A549 (cell line): Measurements from ENCODE around the gene OPCML. TPM values are rescaled to one million over a fixed set of nuclear protein-coding genes. Genes with fewer than 3 reads are reported as not detected.

ENCODE experiments used
- ATAC-seq, 2 experiments: fragments of 200-7000 bp in 1 of 2; fragments of >200 bp in 1 of 2; cut with Nextera tagmentation in 1 of 2; cut with Tn5 transposase in 1 of 2; 3 replicates each; pipeline versions ENCODE4 v1.8.0 to v1.9.1; 2018 to 2020; ENCODE audit warnings: mild to moderate bottlenecking in 1 of 2, moderate library complexity in 1 of 2
- CTCF ChIA-PET: fragments of 300-600 bp; sonication (Branson Sonifier 250); formaldehyde crosslinking; extraction: SDS; loops from one replicate; lab custom pipeline; 2021; ENCODE audit warnings: antibody characterized with exemption, inconsistent platforms; lab: Yijun Ruan, JAX
- POLR2A ChIA-PET: fragments of 350-600 bp; formaldehyde crosslinking; extraction: SDS; loops from one replicate; lab custom pipeline; 2021; ENCODE audit warnings: antibody characterized with exemption, inconsistent platforms; lab: Yijun Ruan, JAX
- DNase-seq, 2 experiments: peaks; one replicate each; pipeline versions ENCODE4 v3.0.0 to v3.0.0-alpha.2; 2011 to 2016; ENCODE audit warnings: low read depth in 1 of 2, low spot score in 1 of 2
- FAIRE-seq: peaks from 2 replicates; lab custom pipeline; 2011; peaks lifted over from hg19 to GRCh38; lab: Jason Lieb, UNC
- H3K27ac ChIP-seq, 2 experiments: fragments of >200 bp; sonication (Bioruptor Twin); formaldehyde crosslinking; 3 replicates each; pipeline ENCODE4 v1.5.1; 2016 to 2017
- H3K4me1 ChIP-seq: fragments of >200 bp; sonication (Bioruptor Twin); formaldehyde crosslinking; 3 replicates; pipeline ENCODE4 v1.6.1; 2016
- H3K4me2 ChIP-seq: fragments of >200 bp; sonication (Bioruptor Twin); formaldehyde crosslinking; 3 replicates; pipeline ENCODE4 v1.6.1; 2016
- H3K4me3 ChIP-seq: fragments of >200 bp; sonication (Bioruptor Twin); formaldehyde crosslinking; 3 replicates; pipeline ENCODE4 v1.5.1; 2016
- H3K9me3 ChIP-seq: fragments of >200 bp; sonication (Bioruptor Twin); formaldehyde crosslinking; 3 replicates; pipeline ENCODE4 v1.6.1; 2016
- BCL3 ChIP-seq: fragments of >200 bp; sonication (Bioruptor Twin); formaldehyde crosslinking; IDR thresholded peaks from 3 replicates; pipeline ENCODE4 v1.6.1; 2016
- BHLHE40 ChIP-seq: IDR thresholded peaks from 2 replicates; pipeline ENCODE4 v1.6.1; 2012; ENCODE audit warnings: low read depth, low read length, inconsistent platforms
- CBX2 ChIP-seq: fragments of 200-600 bp; sonication (generic); IDR thresholded peaks from 2 replicates; pipeline ENCODE4 v1.6.1; 2016; ENCODE audit warnings: low read depth, mild to moderate bottlenecking, borderline replicate concordance
- CBX8 ChIP-seq: fragments of 200-600 bp; sonication (generic); IDR thresholded peaks from 2 replicates; pipeline ENCODE4 v1.6.1; 2016
- CHD2 ChIP-seq: fragments of 150-350 bp; IDR thresholded peaks from 2 replicates; pipeline ENCODE4 v1.6.1; 2014; ENCODE audit warnings: low read length; ENCODE audit not compliant: partially characterized antibody
- CHD4 ChIP-seq: fragments of 200-600 bp; sonication (generic); IDR thresholded peaks from 2 replicates; pipeline ENCODE4 v1.6.1; 2016; ENCODE audit warnings: antibody characterized with exemption, mild to moderate bottlenecking, borderline replicate concordance
- EP300 ChIP-seq, 2 experiments: fragments of >200 bp; sonication (Bioruptor Twin); formaldehyde crosslinking; IDR thresholded peaks; 2 replicates in 1 of 2; 3 replicates in 1 of 2; pipeline ENCODE4 v1.6.1; 2016 to 2017
- ESRRA ChIP-seq: fragments of 150-350 bp; IDR thresholded peaks from 2 replicates; pipeline ENCODE4 v1.6.1; 2014; ENCODE audit warnings: mild to moderate bottlenecking, low read length, borderline replicate concordance
- FOSB ChIP-seq: fragments of 250-450 bp; sonication (Bioruptor Pico); IDR thresholded peaks from 2 replicates; pipeline ENCODE4 v1.5.0; 2020; ENCODE audit warnings: mild to moderate bottlenecking, moderate library complexity
- FOXS1 ChIP-seq: fragments of 250-450 bp; sonication (Bioruptor Pico); IDR thresholded peaks from 2 replicates; pipeline ENCODE4 v1.5.0; 2020; ENCODE audit warnings: mild to moderate bottlenecking, moderate library complexity
- HES2 ChIP-seq: fragments of >200 bp; sonication (Bioruptor Twin); formaldehyde crosslinking; IDR thresholded peaks from 2 replicates; pipeline ENCODE4 v1.6.1; 2016
- HOXA7 ChIP-seq: fragments of 250-450 bp; sonication (Bioruptor Pico); IDR thresholded peaks from 2 replicates; pipeline ENCODE4 v1.5.0; 2020; ENCODE audit warnings: mild to moderate bottlenecking, moderate library complexity
- JUNB ChIP-seq: fragments of >200 bp; sonication (Bioruptor Twin); formaldehyde crosslinking; IDR thresholded peaks from 2 replicates; pipeline ENCODE4 v1.6.1; 2016
- KDM5A ChIP-seq: fragments of 200-600 bp; sonication (generic); IDR thresholded peaks from 2 replicates; pipeline ENCODE4 v1.6.1; 2016; ENCODE audit warnings: antibody characterized with exemption, mild to moderate bottlenecking
- MAZ ChIP-seq: fragments of 150-350 bp; IDR thresholded peaks from 2 replicates; pipeline ENCODE4 v1.6.1; 2014; ENCODE audit warnings: antibody characterized with exemption, low read depth, low read length, borderline replicate concordance
- NFE2L2 ChIP-seq: fragments of 150-350 bp; conservative IDR thresholded peaks from 2 replicates; pipeline ENCODE4 v1.6.1; 2014; ENCODE audit warnings: low read length
- NPAS2 ChIP-seq: fragments of 250-450 bp; sonication (Bioruptor Pico); IDR thresholded peaks from 2 replicates; pipeline ENCODE4 v1.8.0; 2022; ENCODE audit warnings: mild to moderate bottlenecking, moderate library complexity, borderline replicate concordance
- PHF8 ChIP-seq: fragments of 200-600 bp; sonication (generic); IDR thresholded peaks from 2 replicates; pipeline ENCODE4 v1.6.1; 2016; ENCODE audit warnings: low read depth, mild to moderate bottlenecking, antibody characterized with exemption, moderate library complexity, borderline replicate concordance
- POLR2A ChIP-seq: IDR thresholded peaks from 2 replicates; pipeline ENCODE4 v1.6.1; 2012; ENCODE audit warnings: mild to moderate bottlenecking, low read length
- POLR2AphosphoS2 ChIP-seq: conservative IDR thresholded peaks from 2 replicates; pipeline ENCODE4 v1.6.1; 2012; ENCODE audit warnings: low read length, improper control_type of control experiment, inconsistent platforms
- RAD21 ChIP-seq, 2 experiments: fragments of >200 bp in 1 of 2; sonication (Bioruptor Twin) in 1 of 2; formaldehyde crosslinking in 1 of 2; IDR thresholded peaks in 1 of 2; conservative IDR thresholded peaks in 1 of 2; 2 replicates in 1 of 2; 3 replicates in 1 of 2; pipeline ENCODE4 v1.6.1; 2012 to 2018; ENCODE audit warnings: inconsistent platforms in 1 of 2
- RCOR1 ChIP-seq: fragments of 150-350 bp; IDR thresholded peaks from 2 replicates; pipeline ENCODE4 v1.6.1; 2014; ENCODE audit warnings: antibody characterized with exemption, low read length, low read depth
- RFX5 ChIP-seq: fragments of 450-650 bp; IDR thresholded peaks from 2 replicates; pipeline ENCODE4 v1.7.1; 2014; ENCODE audit warnings: antibody characterized with exemption, mild to moderate bottlenecking, moderate library complexity
- RNF2 ChIP-seq: fragments of 200-600 bp; sonication (generic); IDR thresholded peaks from 2 replicates; pipeline ENCODE4 v1.6.1; 2016; ENCODE audit warnings: low read depth, mild to moderate bottlenecking, antibody characterized with exemption, moderate library complexity, borderline replicate concordance
- SMC3 ChIP-seq: fragments of >200 bp; sonication (Bioruptor Twin); formaldehyde crosslinking; IDR thresholded peaks from 3 replicates; pipeline ENCODE4 v1.6.1; 2018; ENCODE audit warnings: inconsistent platforms
- TP53 ChIP-seq: fragments of 250-450 bp; sonication (Bioruptor Pico); IDR thresholded peaks from 2 replicates; pipeline ENCODE4 v1.5.0; 2021; ENCODE audit warnings: mild to moderate bottlenecking, moderate library complexity
- ZNF302 ChIP-seq: fragments of 250-450 bp; sonication (Bioruptor Pico); IDR thresholded peaks from 2 replicates; pipeline ENCODE4 v1.9.0; 2021; ENCODE audit warnings: inconsistent platforms, mild to moderate bottlenecking, moderate library complexity
- WGBS: methylation state at CpG from one replicate; pipeline ENCODE4 v1.1.6; 2017; ENCODE audit errors: missing lambda C conversion rate; 5-methylcytosine and 5-hydroxymethylcytosine counted together
- polyA plus RNA-seq, 4 experiments: library from polyadenylated mRNA; depleted of rRNA in 3 of 4; stranded (reverse); fragments of >200 nt; fragmentation: RNase III in 1 of 4; extraction: RNeasy Plus Mini Kit Qiagen cat#74134 plus additional on column Dnase treatment in 1 of 4; gene quantifications; 2 replicates in 3 of 4; 3 replicates in 1 of 4; pipeline ENCODE4 v1.2.3, GENCODE V29; 2011 to 2017
- TF ChIP-seq, protein P1 (sequence below): fragments of >200 bp; sonication (Bioruptor Twin); formaldehyde crosslinking; IDR thresholded peaks from 3 replicates; pipeline ENCODE4 v1.5.1; 2016

OPCML gene
- polyA plus RNA-seq, 2 of the 4 experiments (the other 2 are of a cell fraction) = not detected

DNA sequence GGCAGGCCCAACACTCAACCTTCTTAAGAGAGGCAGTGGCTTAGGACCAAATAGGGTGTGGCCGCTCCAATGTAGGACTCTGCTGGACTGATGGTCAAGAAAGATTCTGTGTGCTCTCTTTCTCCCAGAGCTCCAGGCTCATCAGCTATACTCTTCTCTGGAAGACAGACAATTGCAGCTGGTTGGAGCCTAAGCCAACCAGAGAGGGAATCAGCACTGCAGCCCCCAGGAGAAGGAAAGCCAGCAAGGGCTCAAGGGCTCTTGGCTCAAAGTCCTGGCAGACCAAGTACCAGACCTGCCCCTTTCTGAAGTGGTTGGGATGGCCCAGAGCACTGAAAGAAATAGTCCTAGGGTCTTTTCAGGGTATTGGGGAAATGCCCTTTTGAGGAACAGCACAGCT, 1084.5 kb downstream of the OPCML start:
- Histone ChIP-seq H3K9me3 (no peaks in the 10 kb centered on the region), H3K4me1 (no peaks in the 10 kb centered on the region)
- no peak for TF ChIP-seq ZNF302
- no peak for TF ChIP-seq SMC3
- no peak for TF ChIP-seq RNF2
- no peak for TF ChIP-seq EP300 (IDR thresholded peaks at IDR 0.05)
- TF ChIP-seq HOXA7 (CRISPR knock-in tag) = no peak
- no peak for TF ChIP-seq ESRRA
- TF ChIP-seq, all 56 proteins: peak for 0
- FAIRE-seq (no peak), ATAC-seq (no peak), DNase-seq (no peak)
- POLR2A ChIA-PET = no interaction called here
- CTCF ChIA-PET = no interaction called here
- Histone ChIP-seq H3K27ac (no peak overlapping the region), H3K4me2 (no peak overlapping the region), H3K4me3 (no peak overlapping the region)
- 67% methylated on average over 1 of the region's 1 CpG for WGBS

GRCh38 chr11:132445859-132446291, 1086.4 kb downstream of the OPCML start:
- TF ChIP-seq CBX8 = no peak
- no peak for TF ChIP-seq ZNF302
- TF ChIP-seq FOXS1 = no peak
- H3K9me3 ChIP-seq = no peaks in the 10 kb centered on the region
- H3K4me3 ChIP-seq = no peak overlapping the region
- POLR2A ChIA-PET = no interaction called here
- no peak for FAIRE-seq
- CTCF ChIA-PET = no interaction called here
- no peak overlapping the region for H3K27ac ChIP-seq
- no peak for ATAC-seq
- no peaks in the 10 kb centered on the region for H3K4me1 ChIP-seq
- no peak overlapping the region for H3K4me2 ChIP-seq
- 0% methylated on average over 1 of the region's 1 CpG for WGBS
- DNase-seq = no peak

GRCh38 chr11:132444911-132445310, 1087.4 kb downstream of the OPCML start:
- Histone ChIP-seq H3K27ac (no peak overlapping the region), H3K4me3 (no peak overlapping the region), H3K4me2 (no peak overlapping the region), H3K9me3 (no peaks in the 10 kb centered on the region), H3K4me1 (no peaks in the 10 kb centered on the region)
- 14% methylated on average over 4 of the region's 4 CpGs for WGBS
- no peak for ATAC-seq
- no peak for FAIRE-seq
- ChIA-PET POLR2A (no interaction called here), CTCF (no interaction called here)
- DNase-seq = no peak
- no peak for TF ChIP-seq EP300 (IDR thresholded peaks at IDR 0.05)
- TF ChIP-seq HES2 = no peak
- no peak for TF ChIP-seq NFE2L2
- no peak for TF ChIP-seq RAD21 (conservative IDR thresholded peaks at IDR 0.05 in 1 of 2, IDR thresholded peaks at IDR 0.05 in 1 of 2)
- no peak for TF ChIP-seq KDM5A
- no peak for TF ChIP-seq ZNF302
- no peak for TF ChIP-seq BCL3
- no peak for TF ChIP-seq CHD4
- no peak for TF ChIP-seq RNF2

- CTCF ChIA-PET = no interaction called here
Observed at GRCh38 chr11:132439711-132440255, 1092.5 kb downstream of the OPCML start.

More at GRCh38 chr11:132439711-132440255, 1092.5 kb downstream of the OPCML start:
- no peaks in the 10 kb centered on the region for H3K9me3 ChIP-seq
- H3K4me2 ChIP-seq = no peak overlapping the region
- POLR2A ChIA-PET = no interaction called here
- FAIRE-seq (no peak), ATAC-seq (no peak), DNase-seq (no peak)
- no peaks in the 10 kb centered on the region for H3K4me1 ChIP-seq
- no peak for TF ChIP-seq PHF8
- no peak for TF ChIP-seq EP300 (IDR thresholded peaks at IDR 0.05)
- no peak for TF ChIP-seq CBX2
- no peak for TF ChIP-seq RFX5
- TF ChIP-seq JUNB = no peak
- no peak for TF ChIP-seq RCOR1
- TF ChIP-seq MAZ = no peak
- TF ChIP-seq RAD21 (conservative IDR thresholded peaks at IDR 0.05 in 1 of 2, IDR thresholded peaks at IDR 0.05 in 1 of 2) = no peak
- no peak for TF ChIP-seq HOXA7 (CRISPR knock-in tag)
- no peak for TF ChIP-seq KDM5A
- no peak for TF ChIP-seq FOXS1
- no peak for TF ChIP-seq FOSB (CRISPR knock-in tag)
- no peak for TF ChIP-seq POLR2A
- no peak for TF ChIP-seq CBX8
- TF ChIP-seq, protein P1, sequence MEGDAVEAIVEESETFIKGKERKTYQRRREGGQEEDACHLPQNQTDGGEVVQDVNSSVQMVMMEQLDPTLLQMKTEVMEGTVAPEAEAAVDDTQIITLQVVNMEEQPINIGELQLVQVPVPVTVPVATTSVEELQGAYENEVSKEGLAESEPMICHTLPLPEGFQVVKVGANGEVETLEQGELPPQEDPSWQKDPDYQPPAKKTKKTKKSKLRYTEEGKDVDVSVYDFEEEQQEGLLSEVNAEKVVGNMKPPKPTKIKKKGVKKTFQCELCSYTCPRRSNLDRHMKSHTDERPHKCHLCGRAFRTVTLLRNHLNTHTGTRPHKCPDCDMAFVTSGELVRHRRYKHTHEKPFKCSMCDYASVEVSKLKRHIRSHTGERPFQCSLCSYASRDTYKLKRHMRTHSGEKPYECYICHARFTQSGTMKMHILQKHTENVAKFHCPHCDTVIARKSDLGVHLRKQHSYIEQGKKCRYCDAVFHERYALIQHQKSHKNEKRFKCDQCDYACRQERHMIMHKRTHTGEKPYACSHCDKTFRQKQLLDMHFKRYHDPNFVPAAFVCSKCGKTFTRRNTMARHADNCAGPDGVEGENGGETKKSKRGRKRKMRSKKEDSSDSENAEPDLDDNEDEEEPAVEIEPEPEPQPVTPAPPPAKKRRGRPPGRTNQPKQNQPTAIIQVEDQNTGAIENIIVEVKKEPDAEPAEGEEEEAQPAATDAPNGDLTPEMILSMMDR = no peak
- TF ChIP-seq NPAS2 = no peak
- TF ChIP-seq CHD2 = no peak
- TF ChIP-seq BHLHE40 = no peak
- TF ChIP-seq POLR2AphosphoS2 = no peak
- TF ChIP-seq TP53 (CRISPR knock-in tag) = no peak
- no peak overlapping the region for H3K27ac ChIP-seq
- 2% methylated on average over 5 of the region's 5 CpGs for WGBS
- no peak overlapping the region for H3K4me3 ChIP-seq
